Smooth muscle cell (in vitro differentiated cells): ENCODE results near the gene KRTAP2-1. TPM values are rescaled to one million over a fixed set of nuclear protein-coding genes. Genes with fewer than 3 reads are reported as not detected.
A peak's percentile ranks its signal among the peaks of the same experiment; 100 is the strongest.

Experiments
- DNase-seq: peaks from one replicate; lab custom pipeline; 2025; ENCODE audit not compliant: unreplicated experiment; lab: John Stamatoyannopoulos, UW
- H2AFZ ChIP-seq: fragments of 200-600 bp; sonication (generic); 2 replicates; pipeline ENCODE4 v1.6.0; 2016; ENCODE audit warnings: antibody characterized with exemption, low read depth, mild to moderate bottlenecking
- H3F3A ChIP-seq: fragments of 200-600 bp; sonication (generic); 2 replicates; pipeline ENCODE4 v1.6.0; 2017; ENCODE audit warnings: antibody characterized with exemption, low read depth
- H3K27ac ChIP-seq: fragments of 200-600 bp; sonication (generic); 2 replicates; pipeline ENCODE4 v1.5.1; 2016; ENCODE audit warnings: low read depth, mild to moderate bottlenecking
- H3K27me3 ChIP-seq: fragments of 200-600 bp; sonication (generic); 2 replicates; pipeline ENCODE4 v1.6.1; 2016; ENCODE audit warnings: low read depth, mild to moderate bottlenecking
- H3K36me3 ChIP-seq: fragments of 200-600 bp; sonication (generic); 2 replicates; pipeline ENCODE4 v1.5.1; 2016; ENCODE audit warnings: low read depth
- H3K4me1 ChIP-seq: fragments of 200-600 bp; sonication (generic); 2 replicates; pipeline ENCODE4 v1.5.1; 2016; ENCODE audit warnings: low read depth
- H3K4me2 ChIP-seq: fragments of 200-600 bp; sonication (generic); 2 replicates; pipeline ENCODE4 v1.6.0; 2016; ENCODE audit warnings: mild to moderate bottlenecking
- H3K4me3 ChIP-seq: fragments of 200-600 bp; sonication (generic); 2 replicates; pipeline ENCODE4 v1.5.1; 2016; ENCODE audit warnings: mild to moderate bottlenecking
- H3K79me2 ChIP-seq: fragments of 200-600 bp; sonication (generic); 2 replicates; pipeline ENCODE4 v1.6.0; 2016; ENCODE audit warnings: low read depth, mild to moderate bottlenecking
- H3K9ac ChIP-seq: fragments of 200-600 bp; sonication (generic); 2 replicates; pipeline ENCODE4 v1.6.0; 2016; ENCODE audit warnings: low read depth
- H3K9me3 ChIP-seq: fragments of 200-600 bp; sonication (generic); replicated peaks from 2 replicates; pipeline ENCODE4 v1.5.1; 2016; ENCODE audit warnings: low read depth
- H4K20me1 ChIP-seq: fragments of 200-600 bp; sonication (generic); 2 replicates; pipeline ENCODE4 v1.6.0; 2016; ENCODE audit warnings: low read depth
- WGBS: methylation state at CpG from one replicate; pipeline ENCODE4 v1.1.7; 2016; ENCODE audit warnings: low lambda C conversion rate; 5-methylcytosine and 5-hydroxymethylcytosine counted together
- polyA plus RNA-seq: library from polyadenylated mRNA; unstranded; fragments of >200 nt; fragmentation: Nextera tagmentation; extraction: Ambion mirVana; gene quantifications from 2 replicates; pipeline ENCODE4 v1.2.1, GENCODE V29; 2016
- total RNA-seq: library from RNA; depleted of rRNA; stranded (reverse); fragments of >200 nt; gene quantifications from 2 replicates; pipeline ENCODE4 v1.2.3, GENCODE V29; 2014
- TF ChIP-seq, protein P1 (sequence below): fragments of 200-600 bp; sonication (generic); IDR thresholded peaks from 2 replicates; pipeline ENCODE4 v1.5.1; 2017; ENCODE audit warnings: borderline replicate concordance, mild to moderate bottlenecking, antibody characterized with exemption; ENCODE audit not compliant: insufficient read depth, poor library complexity, severe bottlenecking

The KRTAP2-1 gene
- total and polyA plus RNA-seq, 2 experiments from 2014 or later: not detected

DNA sequence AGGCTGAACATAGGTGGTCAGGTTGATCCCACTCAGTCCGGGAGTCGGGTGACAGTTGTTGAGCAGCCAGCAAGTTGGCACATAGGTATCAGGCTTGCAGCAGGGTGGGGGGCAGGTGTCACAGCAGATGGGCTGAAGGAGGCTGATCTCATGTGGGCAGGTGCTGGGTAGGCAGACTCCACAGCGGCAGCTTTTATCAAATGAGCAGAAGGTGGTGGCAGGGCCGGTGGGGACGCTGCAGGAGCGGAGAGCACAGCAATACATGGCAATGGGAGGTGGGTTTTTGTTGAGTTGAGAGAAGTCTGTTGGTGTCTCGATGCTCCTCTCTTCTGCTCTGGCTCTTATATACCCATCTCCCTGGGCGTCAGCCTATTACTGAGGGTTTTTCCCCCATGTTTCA is 38.3 kb downstream of the KRTAP2-1 start, which contains the start of gene KRTAP3-1:
KRTAP3-1 (minus strand) TSS at position 318 of the 400 bp plus-strand sequence; CDS start at position 264, 54 bp downstream.
- Histone ChIP-seq H3K9ac (no peak within 1 kb of the TSS), H3K27me3 (peaks cover 4% of the 10 kb centered on the region), H3K9me3 (no peaks in the 10 kb centered on the region), H3K27ac (no peak within 1 kb of the TSS), H3K4me2 (no peak within 1 kb of the TSS), H3K4me3 (no peak within 1 kb of the TSS), H3K4me1 (peaks cover 5% of the 10 kb centered on the region), H3F3A (no peaks in the 10 kb centered on the region), H3K79me2 (no peaks in the 10 kb centered on the region), H2AFZ (no peak within 1 kb of the TSS), H3K36me3 (no peaks in the 10 kb centered on the region), H4K20me1 (no peaks in the 10 kb centered on the region)
- TF ChIP-seq, protein P1, sequence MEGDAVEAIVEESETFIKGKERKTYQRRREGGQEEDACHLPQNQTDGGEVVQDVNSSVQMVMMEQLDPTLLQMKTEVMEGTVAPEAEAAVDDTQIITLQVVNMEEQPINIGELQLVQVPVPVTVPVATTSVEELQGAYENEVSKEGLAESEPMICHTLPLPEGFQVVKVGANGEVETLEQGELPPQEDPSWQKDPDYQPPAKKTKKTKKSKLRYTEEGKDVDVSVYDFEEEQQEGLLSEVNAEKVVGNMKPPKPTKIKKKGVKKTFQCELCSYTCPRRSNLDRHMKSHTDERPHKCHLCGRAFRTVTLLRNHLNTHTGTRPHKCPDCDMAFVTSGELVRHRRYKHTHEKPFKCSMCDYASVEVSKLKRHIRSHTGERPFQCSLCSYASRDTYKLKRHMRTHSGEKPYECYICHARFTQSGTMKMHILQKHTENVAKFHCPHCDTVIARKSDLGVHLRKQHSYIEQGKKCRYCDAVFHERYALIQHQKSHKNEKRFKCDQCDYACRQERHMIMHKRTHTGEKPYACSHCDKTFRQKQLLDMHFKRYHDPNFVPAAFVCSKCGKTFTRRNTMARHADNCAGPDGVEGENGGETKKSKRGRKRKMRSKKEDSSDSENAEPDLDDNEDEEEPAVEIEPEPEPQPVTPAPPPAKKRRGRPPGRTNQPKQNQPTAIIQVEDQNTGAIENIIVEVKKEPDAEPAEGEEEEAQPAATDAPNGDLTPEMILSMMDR: no peak
- 78% methylated on average over 8 of the region's 8 CpGs for WGBS
- DNase-seq: no peak

DNA sequence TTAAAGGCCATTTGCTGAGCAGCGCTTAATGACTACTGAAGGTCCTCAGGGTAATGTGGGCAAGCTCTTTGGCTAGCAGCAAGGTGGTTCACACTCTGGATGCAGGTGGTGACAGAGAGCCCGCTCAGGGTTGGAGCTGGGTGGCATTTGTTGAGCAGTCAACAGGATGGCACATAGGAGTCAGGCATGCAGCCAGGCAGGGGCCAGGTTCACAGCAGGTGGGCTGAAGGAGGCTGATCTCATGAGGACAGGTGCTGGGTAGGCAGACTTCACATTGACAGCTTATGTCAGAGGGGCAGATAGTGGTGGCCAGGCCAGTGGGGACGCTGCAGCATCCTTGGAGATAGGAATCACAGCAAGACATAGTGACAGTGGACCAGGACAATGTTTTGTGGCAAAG is 42.7 kb downstream of the KRTAP2-1 start:
- H3K36me3 ChIP-seq: no peaks in the 10 kb centered on the region
- H3K9me3 ChIP-seq: no peaks in the 10 kb centered on the region
- peaks cover 4% of the 10 kb centered on the region for H3K27me3 ChIP-seq
- DNase-seq: no peak
- H3K4me2 ChIP-seq: no peak overlapping the region
- H2AFZ ChIP-seq: no peak overlapping the region
- no peaks in the 10 kb centered on the region for H4K20me1 ChIP-seq
- H3K27ac ChIP-seq: no peak overlapping the region
- no peak overlapping the region for H3K9ac ChIP-seq
- H3F3A ChIP-seq: no peaks in the 10 kb centered on the region
- WGBS: 94% methylated on average over 3 of the region's 3 CpGs
- no peaks in the 10 kb centered on the region for H3K79me2 ChIP-seq
- H3K4me1 ChIP-seq: peaks cover 3% of the 10 kb centered on the region
- H3K4me3 ChIP-seq: no peak overlapping the region
- TF ChIP-seq, protein P1: no peak

DNA sequence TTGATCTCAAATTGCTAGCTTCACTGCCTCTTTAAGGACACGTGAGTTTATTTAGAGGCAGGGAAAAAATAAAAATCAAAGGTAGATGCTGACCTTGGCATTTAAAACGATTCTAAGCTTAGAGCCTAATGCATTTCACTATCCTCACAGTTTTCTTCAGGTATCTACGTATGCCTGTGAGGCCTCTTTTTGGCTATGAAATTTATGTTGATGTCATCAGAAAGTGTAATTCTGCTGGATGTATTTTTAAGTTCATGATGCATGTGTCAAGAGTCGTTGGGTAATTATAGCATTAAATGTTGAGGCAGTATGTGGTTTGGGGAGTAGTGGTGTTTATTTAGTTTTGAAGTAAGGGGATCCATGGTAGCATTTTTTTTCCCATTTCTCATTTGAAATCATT is 43.2 kb downstream of the KRTAP2-1 start:
- TF ChIP-seq, protein P1: no peak
- DNase-seq: no peak
- Histone ChIP-seq H4K20me1 (no peaks in the 10 kb centered on the region), H3K27ac (no peak overlapping the region), H2AFZ (no peak overlapping the region), H3K27me3 (peaks cover 4% of the 10 kb centered on the region), H3K4me3 (no peak overlapping the region), H3K4me2 (no peak overlapping the region), H3K79me2 (no peaks in the 10 kb centered on the region), H3F3A (no peaks in the 10 kb centered on the region), H3K9ac (no peak overlapping the region), H3K36me3 (no peaks in the 10 kb centered on the region), H3K4me1 (no peaks in the 10 kb centered on the region), H3K9me3 (no peaks in the 10 kb centered on the region)
- 71% methylated on average over 4 of the region's 4 CpGs for WGBS

DNA sequence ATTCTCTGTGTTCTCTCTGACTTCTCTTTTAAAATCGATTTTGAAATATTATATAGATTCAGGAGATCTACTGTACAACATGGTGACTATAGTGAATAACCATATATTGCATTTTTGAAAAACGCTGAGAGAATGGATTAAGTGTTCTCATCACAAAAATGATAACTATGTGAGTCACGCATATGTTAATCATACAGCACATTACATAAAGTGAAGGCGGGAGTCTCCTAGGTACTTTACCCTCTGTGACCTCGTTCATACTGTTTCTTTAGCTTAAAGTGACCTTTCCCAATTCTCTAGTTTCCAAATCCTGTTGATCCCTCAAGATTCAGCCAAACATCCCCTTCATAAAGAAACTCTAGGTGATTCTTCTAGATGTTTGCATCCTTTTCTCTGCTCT is 44.3 kb downstream of the KRTAP2-1 start:
- no peaks in the 10 kb centered on the region for H3F3A ChIP-seq
- WGBS: 68% methylated on average over 5 of the region's 5 CpGs
- H3K79me2 ChIP-seq: no peaks in the 10 kb centered on the region
- H3K4me2 ChIP-seq: no peak overlapping the region
- H3K4me1 ChIP-seq: no peaks in the 10 kb centered on the region
- no peak overlapping the region for H3K4me3 ChIP-seq
- no peak overlapping the region for H3K9ac ChIP-seq
- H3K9me3 ChIP-seq: no peaks in the 10 kb centered on the region
- TF ChIP-seq, protein P1: no peak
- H2AFZ ChIP-seq: peak overlapping the region; percentile 1
- no peak overlapping the region for H3K27ac ChIP-seq
- no peaks in the 10 kb centered on the region for H4K20me1 ChIP-seq
- no peak for DNase-seq
- no peaks in the 10 kb centered on the region for H3K36me3 ChIP-seq
- peaks cover 7% of the 10 kb centered on the region for H3K27me3 ChIP-seq
